ENCODE measurements around the gene WEE2.
"Not testable (repeated sequence)": the region's sequence is repeated elsewhere in the genome, so short reads cannot be mapped to it uniquely, and the experiment has no call there.

WEE2 gene

GRCh38 chr7:141715794-141716689 is 7.9 kb downstream of the WEE2 start:
- no peak for DNase-seq

DNA sequence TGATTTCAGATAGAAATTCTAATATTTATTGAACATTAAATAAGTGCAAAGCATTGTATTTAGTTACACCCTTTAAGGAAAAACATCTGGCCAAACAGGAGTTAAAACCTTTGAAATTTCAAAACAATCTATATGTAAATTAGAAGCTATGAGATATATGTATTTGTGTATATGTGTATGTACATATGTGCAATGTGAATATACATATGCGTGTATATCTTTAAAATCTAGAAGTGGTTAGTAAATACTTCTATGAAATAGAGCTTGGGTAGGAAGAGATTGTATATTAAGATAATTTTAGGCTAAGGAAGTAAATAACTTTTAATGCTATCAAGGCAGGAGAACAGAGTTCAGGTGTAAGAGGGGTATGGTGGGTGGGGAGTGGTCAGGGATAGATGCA is 9.3 kb downstream of the WEE2 start:
- DNase-seq: no peak

- DNase-seq: no peak
Observed at GRCh38 chr7:141722529-141722928, 14.4 kb downstream of the WEE2 start.

- no peak for DNase-seq
Observed at GRCh38 chr7:141729020-141729419, 20.9 kb downstream of the WEE2 start.

- DNase-seq: no peak
Observed at GRCh38 chr7:141731476-141732149, 23.5 kb downstream of the WEE2 start.

GRCh38 chr7:141737118-141737835 is 29.1 kb downstream of the WEE2 start:
- peak; percentile 27 for DNase-seq

GRCh38 chr7:141737836-141738591 is 29.9 kb downstream of the WEE2 start, which contains the start of gene SSBP1:
TSS of gene SSBP1 (plus strand) at chr7:141738358. CDS start at chr7:141739167, 809 bp downstream.
- peak; percentile 91 for DNase-seq

DNA sequence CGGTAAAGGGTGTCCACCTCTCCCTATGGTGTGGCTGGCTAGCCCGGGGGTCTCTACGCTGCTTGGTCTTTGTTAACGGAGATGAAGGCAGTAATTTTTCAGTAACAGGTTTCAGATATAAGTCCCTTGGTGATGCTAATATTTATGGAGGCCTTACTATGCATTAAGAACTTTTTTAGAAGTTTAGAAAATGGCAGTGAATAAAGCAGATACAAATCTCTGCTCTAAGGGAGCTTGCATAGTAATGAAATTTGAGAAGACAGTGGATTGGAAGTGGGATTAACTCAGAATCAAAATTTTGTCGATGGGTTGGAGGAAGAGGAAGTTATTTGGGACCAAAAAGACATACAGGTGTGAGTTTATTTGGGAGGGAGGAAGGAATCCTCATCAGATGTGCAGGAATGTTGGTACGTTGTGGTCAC is 30.4 kb downstream of the WEE2 start:
- peak; percentile 46 for DNase-seq

- DNase-seq: no peak
Observed at GRCh38 chr7:141739250-141739649, 31.1 kb downstream of the WEE2 start.

DNA sequence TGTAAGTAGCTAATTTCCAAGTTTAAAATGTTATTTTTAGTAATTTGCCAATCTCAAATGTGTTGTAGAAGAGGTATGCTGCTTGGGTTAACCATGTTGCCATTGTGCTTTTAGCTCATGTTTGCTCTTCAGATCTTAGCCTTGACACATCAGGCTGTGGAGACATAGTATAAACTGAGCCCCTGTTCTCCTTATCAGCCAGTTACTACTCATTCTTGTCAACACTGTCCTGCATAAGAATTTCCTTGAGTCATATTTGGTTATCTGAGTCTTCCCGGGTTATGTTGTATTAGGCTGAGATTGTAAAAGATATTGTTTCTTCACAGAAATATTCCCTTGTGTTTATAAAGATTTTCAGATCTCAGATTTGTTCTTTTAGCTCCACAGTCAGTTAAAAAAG is 34.1 kb downstream of the WEE2 start:
- DNase-seq: no peak

DNA sequence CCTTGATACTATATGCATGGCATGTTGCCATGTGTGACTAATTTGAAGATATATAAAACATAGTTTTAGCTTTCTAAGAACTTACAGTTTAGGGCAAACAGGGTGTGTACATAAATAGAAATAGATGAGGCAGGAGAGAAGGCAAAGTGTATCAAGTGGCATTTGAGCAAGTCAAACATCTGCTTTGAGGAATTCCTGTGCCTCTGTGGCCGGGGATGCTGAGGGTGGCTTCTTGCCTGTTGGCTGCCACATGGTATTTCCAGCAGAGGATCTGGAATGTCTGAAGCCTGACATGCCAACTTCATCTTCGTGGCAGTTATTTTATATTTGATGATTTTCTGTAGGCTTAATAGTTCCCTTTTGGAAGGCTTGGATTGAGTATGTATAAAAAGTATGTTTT is 36.0 kb downstream of the WEE2 start:
- no peak for DNase-seq

GRCh38 chr7:141748396-141748795 is 40.2 kb downstream of the WEE2 start:
- no peak for DNase-seq

GRCh38 chr7:141751904-141752303 is 43.8 kb downstream of the WEE2 start:
- DNase-seq: not testable (repeated sequence)

- no peak for DNase-seq
Observed at GRCh38 chr7:141752634-141753033, 44.5 kb downstream of the WEE2 start.

DNA sequence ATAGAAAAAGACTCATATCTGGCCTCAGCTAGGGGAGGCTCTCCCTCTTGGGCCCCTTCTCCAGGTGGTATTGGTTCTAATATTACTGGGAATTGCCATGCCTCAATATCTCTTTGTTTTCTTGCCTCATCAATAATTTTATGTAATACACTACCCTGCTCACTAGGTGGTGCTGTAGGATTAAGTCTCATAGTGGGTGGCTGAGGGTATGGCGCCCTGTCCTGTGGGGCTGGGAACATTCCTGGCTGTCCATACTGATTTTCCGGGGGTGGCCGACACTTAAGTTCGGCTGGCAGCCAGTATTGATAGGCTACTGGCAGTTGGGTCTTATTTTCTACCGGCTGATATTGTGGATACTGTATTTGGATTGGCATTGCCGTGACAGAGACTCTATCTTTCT is 46.8 kb downstream of the WEE2 start:
- DNase-seq: no peak

DNA sequence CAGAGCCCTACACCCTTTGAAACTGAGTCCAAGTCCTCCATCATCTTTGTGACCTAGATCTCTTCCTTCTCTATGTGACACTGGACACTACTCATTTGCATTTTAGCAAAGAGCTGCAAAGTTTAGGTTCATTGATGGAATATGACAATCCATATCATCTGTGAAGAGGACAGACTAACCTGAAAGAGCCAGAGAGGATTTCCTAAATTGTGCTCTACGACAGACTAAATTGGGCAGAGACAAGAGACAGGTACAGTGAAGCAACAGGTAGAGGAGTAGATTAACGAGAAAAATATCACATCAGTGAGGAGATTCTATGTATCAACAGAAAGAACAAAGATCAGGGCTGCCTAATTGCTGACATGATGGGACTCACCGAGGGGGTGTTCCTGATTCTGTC is 55.6 kb downstream of the WEE2 start, which contains the start of gene TAS2R3:
Gene TAS2R3, plus strand, starts transcription at position 301 of the 400 bp plus-strand sequence. Its CDS starts 62 bp downstream, at position 363.
- DNase-seq: no peak

- DNase-seq: not testable (repeated sequence)
Observed at GRCh38 chr7:141770083-141770583, 62.0 kb downstream of the WEE2 start.

DNA sequence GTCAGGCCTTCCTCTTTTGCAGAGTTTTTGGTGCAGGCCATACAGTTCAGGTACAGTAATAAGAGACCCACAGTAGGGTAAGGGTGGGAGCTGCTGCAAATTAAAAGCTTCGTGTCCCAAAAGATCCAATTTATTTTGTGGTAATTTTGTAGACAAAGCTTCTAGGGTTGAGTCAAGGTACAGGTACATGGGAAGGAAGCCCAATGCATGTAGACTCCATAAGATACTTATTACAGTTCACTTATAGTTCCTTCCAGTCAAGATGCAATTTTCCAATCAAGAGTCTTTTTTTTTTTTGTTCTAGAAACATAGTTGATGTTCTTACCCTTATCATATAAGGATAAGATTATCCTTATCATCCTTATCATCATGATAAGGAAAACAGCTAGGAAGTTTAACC is 68.2 kb downstream of the WEE2 start, which contains the start of gene TAS2R4:
Gene TAS2R4, plus strand, starts transcription at position 301 of the 400 bp plus-strand sequence. CDS start 1,815 bp downstream, outside the sequence.
- no peak for DNase-seq

Measured in DMS153 (cell line).